ENCODE results near the gene CTXND1. TPM values are rescaled to one million over a fixed set of nuclear protein-coding genes. Genes with fewer than 3 reads are reported as not detected.

The CTXND1 gene
- total RNA-seq, 2 experiments from 2014 or later: not detected

DNA sequence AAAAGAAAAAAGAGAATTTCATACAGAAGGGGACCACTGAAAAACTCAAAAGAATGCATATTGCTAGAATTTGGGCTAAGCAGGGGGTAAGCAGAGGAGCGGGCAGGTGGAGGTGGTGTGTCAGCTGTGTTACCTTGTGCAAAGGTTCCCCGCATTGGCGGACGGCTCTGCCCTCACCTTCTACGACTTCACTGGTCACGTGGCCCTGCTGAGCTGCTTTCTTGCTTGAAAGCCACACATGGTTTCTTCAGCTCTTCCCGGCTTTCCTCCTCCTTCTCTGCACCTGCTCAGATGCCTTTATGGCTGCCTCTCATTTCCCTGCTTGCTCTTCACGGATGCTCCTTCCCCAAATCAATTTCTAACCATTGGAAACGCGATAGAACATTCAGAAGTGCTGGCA, 68.7 kb downstream of the CTXND1 start:
- CTCF ChIA-PET: no interaction called here
- H3K4me1 Mint-ChIP-seq (ENCODE audit: low read depth): no peaks in the 10 kb centered on the region
- DNase-seq: no peak
- H3K9me3 Mint-ChIP-seq: no peaks in the 10 kb centered on the region
- no peak overlapping the region for H3K27ac Mint-ChIP-seq
- H3K27me3 Mint-ChIP-seq (ENCODE audit: low read depth): no peaks in the 10 kb centered on the region
- H3K36me3 Mint-ChIP-seq (ENCODE audit: low read depth): peaks cover 48% of the 10 kb centered on the region
- no peak overlapping the region for H3K4me3 Mint-ChIP-seq
- intact Hi-C loops (cut with micrococcal nuclease): no loop called here

DNA sequence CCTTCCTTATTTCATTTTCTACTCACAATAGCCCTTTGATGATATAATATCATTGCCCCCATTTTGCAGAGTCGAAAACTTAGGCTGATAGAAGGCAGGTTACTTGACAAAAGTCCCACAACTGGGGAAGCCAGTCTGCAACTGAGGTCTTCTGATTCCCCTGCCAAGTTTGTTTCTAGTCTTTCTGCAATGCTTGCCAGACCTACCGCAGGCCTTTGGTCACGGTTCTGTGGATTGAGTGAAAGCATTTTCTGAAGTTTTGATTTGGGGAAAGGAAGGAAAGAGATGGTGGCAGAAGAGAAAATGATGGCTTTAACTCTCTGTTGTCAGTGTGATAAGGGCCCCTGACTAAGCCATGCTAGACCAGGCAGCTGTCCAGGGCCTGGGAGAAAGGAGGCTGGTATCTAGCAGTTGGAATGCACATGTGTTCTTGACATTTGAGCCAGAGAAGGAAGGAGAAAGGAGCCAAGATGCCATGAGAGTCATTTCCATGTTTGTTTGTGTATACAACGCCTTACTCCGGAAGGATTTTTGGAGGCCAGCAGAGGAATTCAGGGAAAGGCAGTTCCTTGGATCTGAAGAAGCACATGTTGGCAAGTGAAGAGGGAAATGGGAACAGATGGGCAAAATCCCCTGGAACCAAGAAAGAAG, 69.3 kb downstream of the CTXND1 start:
- CTCF ChIA-PET: no interaction called here
- intact Hi-C loops (cut with micrococcal nuclease): no loop called here
- Mint-ChIP-seq H3K4me1 (ENCODE audit: low read depth) (no peaks in the 10 kb centered on the region), H3K4me3 (no peak overlapping the region), H3K36me3 (ENCODE audit: low read depth) (peaks cover 48% of the 10 kb centered on the region), H3K27ac (no peak overlapping the region), H3K27me3 (ENCODE audit: low read depth) (no peaks in the 10 kb centered on the region), H3K9me3 (no peaks in the 10 kb centered on the region)
- DNase-seq: no peak

DNA sequence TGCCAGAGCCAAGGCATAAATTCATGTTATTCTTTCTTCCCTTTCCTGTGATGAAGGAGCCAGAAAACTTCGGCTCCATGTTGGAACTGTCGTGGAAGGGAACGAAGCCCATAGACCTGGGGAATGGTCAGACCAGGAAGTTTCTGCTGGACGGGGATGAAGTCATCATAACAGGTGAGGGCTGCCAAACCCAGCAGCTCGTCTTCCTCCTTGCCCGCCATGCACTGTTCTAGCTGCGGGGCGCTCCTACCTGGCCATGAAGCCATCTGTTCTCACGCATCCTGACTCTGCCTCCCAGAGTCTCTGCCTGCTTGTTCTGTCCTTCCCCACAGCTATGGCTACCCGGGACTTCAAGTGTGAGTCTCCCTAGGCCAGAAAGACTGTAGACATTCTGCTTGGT, 71.0 kb downstream of the CTXND1 start:
- Mint-ChIP-seq H3K27me3 (ENCODE audit: low read depth) (no peaks in the 10 kb centered on the region), H3K36me3 (ENCODE audit: low read depth) (peaks cover 33% of the 10 kb centered on the region), H3K27ac (no peak overlapping the region), H3K4me3 (no peak overlapping the region), H3K4me1 (ENCODE audit: low read depth) (no peaks in the 10 kb centered on the region), H3K9me3 (no peaks in the 10 kb centered on the region)
- intact Hi-C loops (cut with micrococcal nuclease): no loop called here
- CTCF ChIA-PET: no interaction called here
- DNase-seq: no peak

DNA sequence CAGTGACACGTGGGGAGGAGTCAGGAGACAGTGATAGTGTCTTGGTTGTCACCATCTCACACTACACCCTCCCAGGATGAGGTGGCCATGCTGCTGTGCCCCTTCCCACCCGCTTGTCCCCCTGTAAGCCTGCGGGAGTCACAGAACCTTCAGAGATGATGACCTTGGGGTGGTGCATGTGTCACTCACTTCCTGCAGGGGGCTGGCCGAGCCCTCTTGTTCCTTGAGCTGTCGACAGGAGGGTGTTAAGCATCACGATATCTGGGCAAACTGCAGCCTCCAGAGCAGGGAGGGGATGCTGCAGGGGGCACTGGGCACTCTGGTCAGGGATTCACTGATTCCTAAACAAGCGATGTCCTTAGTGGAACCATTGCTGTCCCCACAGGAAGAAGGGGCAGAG, 71.5 kb downstream of the CTXND1 start:
- intact Hi-C loops (cut with micrococcal nuclease): no loop called here
- DNase-seq: no peak
- CTCF ChIA-PET: no interaction called here
- H3K27me3 Mint-ChIP-seq (ENCODE audit: low read depth): no peaks in the 10 kb centered on the region
- no peaks in the 10 kb centered on the region for H3K4me1 Mint-ChIP-seq (ENCODE audit: low read depth)
- no peak overlapping the region for H3K27ac Mint-ChIP-seq
- peaks cover 31% of the 10 kb centered on the region for H3K36me3 Mint-ChIP-seq (ENCODE audit: low read depth)
- H3K9me3 Mint-ChIP-seq: no peaks in the 10 kb centered on the region
- no peak overlapping the region for H3K4me3 Mint-ChIP-seq

DNA sequence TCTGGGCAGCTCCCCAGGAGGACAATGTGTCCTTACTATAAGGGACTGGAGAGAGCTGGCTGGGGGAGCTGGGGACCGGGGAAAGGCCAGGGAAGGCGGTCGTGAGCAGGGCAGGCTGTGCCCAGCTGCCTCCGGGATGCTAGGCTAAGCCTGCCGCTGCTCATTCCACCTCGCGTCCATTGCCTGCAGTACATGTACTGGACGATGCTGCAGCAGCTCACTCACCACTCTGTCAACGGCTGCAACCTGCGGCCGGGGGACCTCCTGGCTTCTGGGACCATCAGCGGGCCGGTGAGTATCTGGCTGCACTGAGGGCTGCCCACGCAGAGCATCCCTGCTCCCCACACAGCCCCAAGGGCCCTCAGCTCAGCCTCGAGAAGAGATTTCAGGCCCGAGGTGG, 72.1 kb downstream of the CTXND1 start:
- no peaks in the 10 kb centered on the region for H3K27me3 Mint-ChIP-seq (ENCODE audit: low read depth)
- no peak overlapping the region for H3K27ac Mint-ChIP-seq
- DNase-seq: no peak
- no peak overlapping the region for H3K4me3 Mint-ChIP-seq
- intact Hi-C loops (cut with micrococcal nuclease): no loop called here
- CTCF ChIA-PET: no interaction called here
- peaks cover 26% of the 10 kb centered on the region for H3K36me3 Mint-ChIP-seq (ENCODE audit: low read depth)
- H3K9me3 Mint-ChIP-seq: no peaks in the 10 kb centered on the region
- no peaks in the 10 kb centered on the region for H3K4me1 Mint-ChIP-seq (ENCODE audit: low read depth)

DNA sequence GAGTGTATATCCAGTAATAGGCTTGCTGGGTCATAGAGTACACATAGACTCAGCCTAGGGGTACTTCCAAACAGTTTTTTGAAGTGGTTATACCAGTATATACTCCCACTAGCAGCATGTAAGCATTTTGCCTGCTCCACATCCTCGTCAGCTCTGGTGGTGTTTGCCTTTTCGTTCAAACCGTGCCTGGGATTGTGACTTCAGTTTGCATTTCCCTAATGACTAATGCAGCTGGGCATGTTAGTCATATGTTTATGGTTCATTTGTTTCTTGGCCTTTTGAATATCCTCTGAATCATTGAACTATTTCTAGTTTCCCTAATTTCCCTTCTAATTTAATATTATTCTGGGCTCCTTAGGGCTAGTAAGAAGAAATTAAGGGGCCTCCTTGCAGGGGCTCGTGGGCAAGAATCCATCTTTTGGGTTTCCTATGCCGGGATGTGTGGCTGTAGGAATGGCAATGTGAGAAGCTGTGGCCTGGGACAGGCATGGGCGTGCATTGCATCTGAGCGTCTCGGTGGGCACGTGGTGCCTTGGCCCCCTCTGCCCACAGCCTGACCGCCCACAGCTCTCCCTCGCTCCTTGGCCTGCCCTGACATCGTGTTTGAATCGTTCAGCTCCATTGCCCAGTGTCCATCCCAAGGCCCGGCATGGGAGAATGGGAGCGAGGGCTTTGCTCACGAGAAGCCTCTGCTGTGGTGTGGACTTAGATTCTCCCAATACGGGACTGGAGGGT, 72.8 kb downstream of the CTXND1 start:
- H3K9me3 Mint-ChIP-seq: no peaks in the 10 kb centered on the region
- intact Hi-C loops (cut with micrococcal nuclease): no loop called here

DNA sequence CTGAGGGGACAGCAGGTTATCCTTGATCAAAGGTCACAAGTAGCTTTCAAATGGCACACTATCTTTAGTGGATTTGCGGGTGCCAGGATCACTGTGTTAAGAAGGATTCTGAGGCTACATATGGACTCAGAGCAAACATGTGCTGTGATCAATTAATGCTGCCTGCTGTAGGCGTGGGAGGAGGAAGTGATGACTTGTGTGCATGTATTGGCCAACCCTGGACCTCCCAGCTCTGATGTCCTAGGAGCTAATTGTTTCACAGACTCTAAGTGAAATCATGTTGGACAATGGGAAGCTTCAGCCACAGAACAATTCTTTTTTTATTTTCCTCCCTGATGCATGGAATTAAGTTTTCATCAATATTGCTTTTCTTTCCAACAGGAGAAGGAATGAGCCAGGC, 74.9 kb downstream of the CTXND1 start:
- CTCF ChIA-PET: interaction anchor here (1.3 kb wide), 1 partner anchor 796 kb away, joined by 3 read pairs; no protein-coding TSS in a partner anchor
- DNase-seq: no peak
- intact Hi-C loops (cut with micrococcal nuclease): no loop called here
- Mint-ChIP-seq H3K9me3 (no peaks in the 10 kb centered on the region), H3K4me1 (ENCODE audit: low read depth) (no peaks in the 10 kb centered on the region), H3K27ac (no peak overlapping the region), H3K4me3 (no peak overlapping the region), H3K36me3 (ENCODE audit: low read depth) (peaks cover 14% of the 10 kb centered on the region), H3K27me3 (ENCODE audit: low read depth) (no peaks in the 10 kb centered on the region)

More for the DNA sequence above, 72.8 kb downstream of the CTXND1 start:
- Mint-ChIP-seq H3K4me3 (no peak overlapping the region), H3K36me3 (ENCODE audit: low read depth) (peaks cover 20% of the 10 kb centered on the region), H3K27me3 (ENCODE audit: low read depth) (no peaks in the 10 kb centered on the region), H3K4me1 (ENCODE audit: low read depth) (no peaks in the 10 kb centered on the region), H3K27ac (no peak overlapping the region)
- no peak for DNase-seq
- CTCF ChIA-PET: no interaction called here

DNA sequence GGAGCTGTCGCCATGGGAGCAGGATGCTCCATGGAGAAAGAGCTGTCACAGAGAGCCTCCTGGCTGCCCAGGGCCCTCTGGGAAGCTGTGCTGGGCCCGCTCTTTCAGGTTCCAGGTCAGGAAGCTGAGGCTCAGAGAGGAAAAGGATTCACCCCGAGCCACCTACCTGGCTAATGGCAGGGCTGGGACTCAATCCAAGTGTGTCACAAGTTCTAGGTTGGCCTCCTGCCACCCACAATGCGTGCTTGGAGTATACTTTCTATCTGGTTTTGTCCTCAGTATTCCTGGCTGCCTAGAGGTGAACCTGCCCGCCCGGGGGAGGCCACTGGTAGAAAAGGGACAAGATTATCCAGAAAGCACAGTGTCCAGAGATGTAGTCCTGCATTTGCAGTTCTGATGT, 75.6 kb downstream of the CTXND1 start:
- CTCF ChIA-PET: interaction anchor here (1.3 kb wide), 1 partner anchor 795 kb away, joined by 3 read pairs; no protein-coding TSS in a partner anchor
- H3K36me3 Mint-ChIP-seq (ENCODE audit: low read depth): peaks cover 13% of the 10 kb centered on the region
- intact Hi-C loops (cut with micrococcal nuclease): no loop called here
- no peaks in the 10 kb centered on the region for H3K9me3 Mint-ChIP-seq
- H3K27ac Mint-ChIP-seq: no peak overlapping the region
- no peaks in the 10 kb centered on the region for H3K27me3 Mint-ChIP-seq (ENCODE audit: low read depth)
- H3K4me1 Mint-ChIP-seq (ENCODE audit: low read depth): no peaks in the 10 kb centered on the region
- no peak overlapping the region for H3K4me3 Mint-ChIP-seq
- no peak for DNase-seq

DNA sequence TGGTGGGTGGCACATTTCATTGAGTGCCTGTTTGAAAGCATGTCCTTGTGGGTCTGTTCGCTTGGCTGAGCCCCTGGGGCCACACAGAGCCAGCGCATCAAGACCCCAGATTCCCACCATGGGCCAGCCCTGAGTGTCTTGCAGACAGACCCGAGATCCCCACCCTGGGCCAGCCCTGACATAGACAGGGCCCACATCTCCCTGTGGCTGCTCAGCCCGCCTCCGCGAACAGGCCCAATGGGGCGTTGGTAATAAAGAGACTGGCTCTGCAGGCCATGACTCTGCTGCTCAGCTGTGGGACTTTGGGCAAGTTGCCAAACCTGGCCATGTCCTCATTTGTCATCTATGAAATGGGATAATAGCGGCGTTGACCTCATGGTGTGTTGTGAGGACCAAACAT, 76.6 kb downstream of the CTXND1 start:
- no peak for DNase-seq
- Mint-ChIP-seq H3K9me3 (no peaks in the 10 kb centered on the region), H3K36me3 (ENCODE audit: low read depth) (peaks cover 15% of the 10 kb centered on the region), H3K4me1 (ENCODE audit: low read depth) (no peaks in the 10 kb centered on the region), H3K27ac (no peak overlapping the region), H3K4me3 (no peak overlapping the region), H3K27me3 (ENCODE audit: low read depth) (no peaks in the 10 kb centered on the region)
- intact Hi-C loops (cut with micrococcal nuclease): no loop called here
- CTCF ChIA-PET: interaction anchor here (0.6 kb wide), 1 partner anchor 137 kb away, joined by 7 read pairs; no protein-coding TSS in a partner anchor

DNA sequence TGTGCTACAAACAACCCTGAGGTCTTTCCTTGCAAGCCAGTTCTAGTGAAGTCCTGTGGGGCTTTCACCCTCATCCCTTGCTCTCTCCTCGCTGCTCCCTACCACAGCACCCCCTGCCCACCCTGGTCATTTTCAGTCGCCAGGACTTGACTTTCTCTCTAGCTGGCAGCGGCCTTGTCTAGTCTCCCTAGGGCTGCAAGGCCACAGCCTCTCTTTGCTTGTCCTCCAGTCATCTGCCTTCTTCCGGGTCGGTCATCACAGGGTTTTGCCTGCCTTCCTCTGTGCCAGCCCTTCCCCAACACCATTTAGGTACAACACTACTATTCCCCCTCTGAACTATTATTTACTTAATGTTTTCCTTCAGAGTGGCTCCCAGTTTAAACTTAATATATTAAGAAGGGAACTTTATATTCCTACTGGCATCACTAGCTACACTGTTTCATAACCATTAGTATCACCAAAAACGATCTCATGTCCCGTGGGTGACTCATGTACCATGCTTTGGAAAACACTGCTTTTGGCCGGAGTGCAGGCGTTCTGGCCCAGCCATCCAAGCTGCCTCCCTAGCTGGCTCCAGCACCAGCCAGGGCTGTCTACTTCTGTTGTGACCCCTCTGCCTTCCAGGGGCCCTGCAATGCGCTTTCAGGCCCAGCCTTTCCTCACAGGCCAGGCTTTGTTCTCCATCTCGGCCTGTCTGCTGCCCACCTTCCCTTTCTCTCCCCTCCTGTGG, 77.8 kb downstream of the CTXND1 start:
- H3K9me3 Mint-ChIP-seq: no peaks in the 10 kb centered on the region
- H3K27me3 Mint-ChIP-seq (ENCODE audit: low read depth): no peaks in the 10 kb centered on the region
- H3K27ac Mint-ChIP-seq: no peak overlapping the region
- H3K36me3 Mint-ChIP-seq (ENCODE audit: low read depth): peaks cover 13% of the 10 kb centered on the region
- H3K4me1 Mint-ChIP-seq (ENCODE audit: low read depth): no peaks in the 10 kb centered on the region
- intact Hi-C loops (cut with micrococcal nuclease): loop anchor here (5.0 kb wide), 1 partner anchor 277 kb away; the partner anchor contains the start of gene MTHFS
- no peak for DNase-seq
- CTCF ChIA-PET: interaction anchor here (0.5 to 2.6 kb wide), 5 partner anchors 75 to 323 kb away, joined by 3 to 20 read pairs (median 4); no protein-coding TSS in a partner anchor
- no peak overlapping the region for H3K4me3 Mint-ChIP-seq

DNA sequence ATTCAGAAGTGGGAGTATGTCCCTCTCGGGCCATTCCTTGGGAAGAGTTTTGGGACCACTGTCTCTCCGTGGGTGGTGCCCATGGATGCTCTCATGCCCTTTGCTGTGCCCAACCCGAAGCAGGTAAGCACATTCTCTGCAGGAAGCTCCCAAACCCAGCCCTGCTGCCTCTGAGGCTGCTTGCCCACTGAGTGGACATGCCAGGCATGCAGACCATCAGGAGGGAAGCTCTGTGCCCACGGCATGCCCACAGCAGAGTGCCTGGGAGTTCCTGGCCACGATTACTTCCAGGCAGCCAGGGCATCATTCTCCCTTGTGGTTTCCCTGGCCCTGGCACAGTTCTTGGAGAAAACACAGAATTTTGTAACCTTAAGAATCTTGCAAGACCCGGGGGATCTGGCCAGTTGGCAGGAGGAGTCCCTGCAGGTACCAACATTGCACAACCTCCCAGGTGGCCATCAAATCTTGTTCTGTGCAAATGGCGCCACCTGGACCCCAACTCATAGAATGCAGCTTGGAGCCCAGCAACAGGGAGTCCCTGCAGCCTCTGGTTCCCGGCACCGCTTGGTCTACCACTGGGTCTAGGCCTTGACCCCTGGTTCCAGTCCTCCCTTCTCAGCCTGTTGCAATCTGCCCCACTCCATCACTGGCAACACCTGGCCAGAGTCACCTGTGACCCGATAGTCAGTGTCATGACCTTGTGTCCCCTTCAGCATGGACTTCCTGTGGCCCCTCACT, 78.8 kb downstream of the CTXND1 start:
- Mint-ChIP-seq H3K4me3 (no peak overlapping the region), H3K27ac (no peak overlapping the region), H3K9me3 (no peaks in the 10 kb centered on the region), H3K27me3 (ENCODE audit: low read depth) (no peaks in the 10 kb centered on the region), H3K4me1 (ENCODE audit: low read depth) (no peaks in the 10 kb centered on the region), H3K36me3 (ENCODE audit: low read depth) (peaks cover 11% of the 10 kb centered on the region)
- peak; percentile 89 for DNase-seq
- intact Hi-C loops (cut with micrococcal nuclease): loop anchor here (1.0 to 5.0 kb wide), 4 partner anchors 20 to 792 kb away; partner anchors contain the start of genes FAH and MTHFS
- CTCF ChIA-PET: interaction anchor here (0.7 to 2.6 kb wide), 6 partner anchors 12 to 322 kb away, joined by 3 to 20 read pairs (median 4); no protein-coding TSS in a partner anchor

DNA sequence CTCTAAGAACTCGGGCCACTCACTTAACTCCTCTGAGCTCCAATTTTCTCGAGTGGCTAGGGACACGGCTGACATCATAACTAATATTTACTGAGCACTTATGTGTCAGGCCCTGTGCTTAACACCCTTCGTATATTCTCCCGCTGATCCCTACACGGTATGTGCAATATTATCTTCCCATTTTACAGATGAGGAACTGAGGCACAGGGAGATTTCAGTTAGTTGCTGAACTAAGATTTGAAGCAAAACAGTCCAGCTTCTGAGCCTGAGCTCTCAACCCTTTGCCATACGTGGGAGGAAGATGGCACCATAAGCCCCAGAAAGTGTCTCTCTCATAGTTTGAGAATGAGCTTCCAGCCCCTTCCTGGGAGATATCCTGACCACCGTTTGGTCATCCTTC, 79.6 kb downstream of the CTXND1 start:
- Mint-ChIP-seq H3K9me3 (no peaks in the 10 kb centered on the region), H3K36me3 (ENCODE audit: low read depth) (peaks cover 11% of the 10 kb centered on the region), H3K27ac (no peak overlapping the region), H3K4me1 (ENCODE audit: low read depth) (no peaks in the 10 kb centered on the region), H3K27me3 (ENCODE audit: low read depth) (no peaks in the 10 kb centered on the region), H3K4me3 (no peak overlapping the region)
- intact Hi-C loops (cut with micrococcal nuclease): loop anchor here (2.0 to 5.0 kb wide), 3 partner anchors 20 to 792 kb away; partner anchors contain the start of genes FAH and MTHFS
- DNase-seq: no peak
- CTCF ChIA-PET: interaction anchor here (0.8 to 2.6 kb wide), 7 partner anchors 11 to 832 kb away, joined by 3 to 20 read pairs (median 5); no protein-coding TSS in a partner anchor
